Activated gamma-delta T cell (primary cell): Measurements from ENCODE around the gene POU6F2.

Experiments used
- DNase-seq: peaks from one replicate; lab custom pipeline; 2025; lab: John Stamatoyannopoulos, UW

Gene POU6F2

GRCh38 chr7:39434012-39434411 lies 456.3 kb downstream of the POU6F2 start:
- no peak for DNase-seq

- DNase-seq = no peak
These were observed 468.8 kb downstream of the POU6F2 start for GRCh38 chr7:39446546-39446945.

GRCh38 chr7:39451901-39452300 lies 474.2 kb downstream of the POU6F2 start:
- DNase-seq = no peak

- no peak for DNase-seq
These were observed 476.1 kb downstream of the POU6F2 start for GRCh38 chr7:39453743-39454355.

- DNase-seq = no peak
These were observed 480.5 kb downstream of the POU6F2 start for GRCh38 chr7:39458061-39458745.

- no peak for DNase-seq
These were observed 481.9 kb downstream of the POU6F2 start for GRCh38 chr7:39459636-39460035.

GRCh38 chr7:39460486-39460885 lies 482.8 kb downstream of the POU6F2 start:
- DNase-seq = no peak

GRCh38 chr7:39461263-39461820 lies 483.6 kb downstream of the POU6F2 start:
- no peak for DNase-seq

GRCh38 chr7:39463252-39463651 lies 485.5 kb downstream of the POU6F2 start:
- DNase-seq = no peak

GRCh38 chr7:39464350-39465054 lies 486.8 kb downstream of the POU6F2 start:
- no peak for DNase-seq

GRCh38 chr7:39465055-39465929 lies 487.6 kb downstream of the POU6F2 start:
- DNase-seq = no peak

- DNase-seq = no peak
These were observed 490.6 kb downstream of the POU6F2 start for GRCh38 chr7:39468261-39468660.

- no peak for DNase-seq
These were observed 491.2 kb downstream of the POU6F2 start for GRCh38 chr7:39468808-39469374.

GRCh38 chr7:39480901-39481300 lies 503.2 kb downstream of the POU6F2 start:
- DNase-seq = no peak

- DNase-seq = no peak
These were observed 511.0 kb downstream of the POU6F2 start for GRCh38 chr7:39488467-39489393.

GRCh38 chr7:39490296-39490695 lies 512.6 kb downstream of the POU6F2 start:
- no peak for DNase-seq

- no peak for DNase-seq
These were observed 516.2 kb downstream of the POU6F2 start for GRCh38 chr7:39493934-39494333.

GRCh38 chr7:39501358-39501757 lies 523.6 kb downstream of the POU6F2 start:
- no peak for DNase-seq

- DNase-seq = no peak
These were observed 527.3 kb downstream of the POU6F2 start for GRCh38 chr7:39504963-39505362.

- DNase-seq = no peak
These were observed 530.3 kb downstream of the POU6F2 start for GRCh38 chr7:39507866-39508551.
